AML-193 (cell line): ENCODE results near the gene RYR3.

ENCODE experiments used
- DNase-seq, 2 experiments: peaks; one replicate each; lab custom pipeline; 2025; lab: John Stamatoyannopoulos, UW

The RYR3 gene

GRCh38 chr15:33384307-33384706 is 73.5 kb downstream of the RYR3 start:
- no peak for DNase-seq

GRCh38 chr15:33392453-33392852 is 81.7 kb downstream of the RYR3 start:
- no peak for DNase-seq

GRCh38 chr15:33393546-33393945 is 82.8 kb downstream of the RYR3 start:
- DNase-seq, result no peak

GRCh38 chr15:33395321-33395720 is 84.6 kb downstream of the RYR3 start:
- no peak for DNase-seq

GRCh38 chr15:33395846-33396245 is 85.1 kb downstream of the RYR3 start:
- no peak for DNase-seq

GRCh38 chr15:33396475-33396874 is 85.7 kb downstream of the RYR3 start:
- DNase-seq, result no peak

GRCh38 chr15:33398555-33398954 is 87.8 kb downstream of the RYR3 start:
- DNase-seq, result no peak

GRCh38 chr15:33400941-33401340 is 90.2 kb downstream of the RYR3 start:
- no peak for DNase-seq

GRCh38 chr15:33402600-33402999 is 91.8 kb downstream of the RYR3 start:
- DNase-seq, result no peak

- no peak for DNase-seq
These were observed 94.3 kb downstream of the RYR3 start for GRCh38 chr15:33405096-33405495.

- DNase-seq, result no peak
These were observed 101.1 kb downstream of the RYR3 start for GRCh38 chr15:33411596-33412540.

GRCh38 chr15:33419701-33420100 is 108.9 kb downstream of the RYR3 start:
- DNase-seq, result no peak

GRCh38 chr15:33424025-33424424 is 113.3 kb downstream of the RYR3 start:
- DNase-seq, result no peak

- DNase-seq, result no peak
These were observed 114.4 kb downstream of the RYR3 start for GRCh38 chr15:33425142-33425541.

- no peak for DNase-seq
These were observed 119.8 kb downstream of the RYR3 start for GRCh38 chr15:33430577-33430976.

GRCh38 chr15:33433821-33434220 is 123.1 kb downstream of the RYR3 start:
- no peak for DNase-seq

GRCh38 chr15:33438396-33438795 is 127.6 kb downstream of the RYR3 start:
- no peak for DNase-seq

GRCh38 chr15:33440900-33441299 is 130.1 kb downstream of the RYR3 start:
- peak in 1 of 2 experiments; percentile 29 for DNase-seq

- no peak for DNase-seq
These were observed 131.7 kb downstream of the RYR3 start for GRCh38 chr15:33442449-33442848.

- no peak for DNase-seq
These were observed 132.9 kb downstream of the RYR3 start for GRCh38 chr15:33443708-33444107.

- DNase-seq, result no peak
These were observed 135.2 kb downstream of the RYR3 start for GRCh38 chr15:33445984-33446383.

GRCh38 chr15:33448151-33448550 is 137.4 kb downstream of the RYR3 start:
- no peak for DNase-seq

GRCh38 chr15:33448961-33449606 is 138.3 kb downstream of the RYR3 start:
- no peak for DNase-seq
